ENCODE data around the gene LRMDA. TPM values are rescaled to one million over a fixed set of nuclear protein-coding genes. Genes with fewer than 3 reads are reported as not detected.

LRMDA gene
- total RNA-seq, 4 donors from 2014 or later = 9.8 to 18.6 (median 15.8) TPM

- 75% methylated on average over 7 of the region's 7 CpGs for WGBS, 2 donors
Observed at GRCh38 chr10:75660823-75661222, 229.4 kb downstream of the LRMDA start.

DNA sequence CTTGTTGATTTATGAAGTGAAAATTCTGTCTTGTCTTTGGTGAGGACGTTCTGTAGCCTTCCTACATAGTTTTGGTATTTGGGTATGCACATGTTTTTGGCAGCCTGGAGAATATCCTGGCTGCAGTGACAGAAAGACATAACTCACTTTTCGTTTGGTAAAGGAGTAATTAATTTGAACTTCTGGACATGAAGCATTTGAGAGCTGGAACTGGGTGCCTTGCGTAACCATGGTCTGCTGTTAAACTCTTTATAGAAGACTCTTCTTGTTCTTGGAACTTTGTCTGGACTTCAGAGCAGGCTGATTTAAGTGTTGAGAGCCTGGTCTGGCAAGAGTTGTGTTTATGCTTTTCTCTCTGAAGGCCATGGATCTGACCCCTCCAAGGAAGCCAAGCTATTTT is 231.3 kb downstream of the LRMDA start:
- TF ChIP-seq EP300 (IDR thresholded peaks at IDR 0.05) = peak in 1 of 2 donors; percentile 87
- TF ChIP-seq, protein P1, sequence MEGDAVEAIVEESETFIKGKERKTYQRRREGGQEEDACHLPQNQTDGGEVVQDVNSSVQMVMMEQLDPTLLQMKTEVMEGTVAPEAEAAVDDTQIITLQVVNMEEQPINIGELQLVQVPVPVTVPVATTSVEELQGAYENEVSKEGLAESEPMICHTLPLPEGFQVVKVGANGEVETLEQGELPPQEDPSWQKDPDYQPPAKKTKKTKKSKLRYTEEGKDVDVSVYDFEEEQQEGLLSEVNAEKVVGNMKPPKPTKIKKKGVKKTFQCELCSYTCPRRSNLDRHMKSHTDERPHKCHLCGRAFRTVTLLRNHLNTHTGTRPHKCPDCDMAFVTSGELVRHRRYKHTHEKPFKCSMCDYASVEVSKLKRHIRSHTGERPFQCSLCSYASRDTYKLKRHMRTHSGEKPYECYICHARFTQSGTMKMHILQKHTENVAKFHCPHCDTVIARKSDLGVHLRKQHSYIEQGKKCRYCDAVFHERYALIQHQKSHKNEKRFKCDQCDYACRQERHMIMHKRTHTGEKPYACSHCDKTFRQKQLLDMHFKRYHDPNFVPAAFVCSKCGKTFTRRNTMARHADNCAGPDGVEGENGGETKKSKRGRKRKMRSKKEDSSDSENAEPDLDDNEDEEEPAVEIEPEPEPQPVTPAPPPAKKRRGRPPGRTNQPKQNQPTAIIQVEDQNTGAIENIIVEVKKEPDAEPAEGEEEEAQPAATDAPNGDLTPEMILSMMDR (IDR thresholded peaks at IDR 0.05) = no peak
- peak overlapping the region in 3 of 4 donors; percentile 3 to 67 (median 62) for H3K27ac ChIP-seq
- peaks cover 0 to 31% (median 0%) of the 10 kb centered on the region in 4 donors for H3K4me1 ChIP-seq
- no peaks in the 10 kb centered on the region for H3K36me3 ChIP-seq
- H3K27me3 ChIP-seq = no peaks in the 10 kb centered on the region
- peak; percentile 30 to 65 for DNase-seq (ENCODE audit: low spot score in 2 of 2)
- 49 to 56% methylated on average over 3 of the region's 3 CpGs for WGBS, 2 donors
- no peaks in the 10 kb centered on the region for H3K9me3 ChIP-seq
- no peak overlapping the region for H3K4me3 ChIP-seq

More at GRCh38 chr10:75660823-75661222, 229.4 kb downstream of the LRMDA start:
- Histone ChIP-seq H3K4me3 (no peak overlapping the region), H3K4me1 (peaks cover 0 to 42% (median under 1%) of the 10 kb centered on the region in 4 donors), H3K36me3 (no peaks in the 10 kb centered on the region), H3K27me3 (no peaks in the 10 kb centered on the region), H3K27ac (no peak overlapping the region), H3K9me3 (no peaks in the 10 kb centered on the region)
- TF ChIP-seq EP300 (IDR thresholded peaks at IDR 0.05) (no peak), POLR2A (IDR thresholded peaks at IDR 0.05) (no peak)
- TF ChIP-seq, protein P1 (IDR thresholded peaks at IDR 0.05) = no peak
- no peak for DNase-seq (ENCODE audit: low spot score in 2 of 2)

DNA sequence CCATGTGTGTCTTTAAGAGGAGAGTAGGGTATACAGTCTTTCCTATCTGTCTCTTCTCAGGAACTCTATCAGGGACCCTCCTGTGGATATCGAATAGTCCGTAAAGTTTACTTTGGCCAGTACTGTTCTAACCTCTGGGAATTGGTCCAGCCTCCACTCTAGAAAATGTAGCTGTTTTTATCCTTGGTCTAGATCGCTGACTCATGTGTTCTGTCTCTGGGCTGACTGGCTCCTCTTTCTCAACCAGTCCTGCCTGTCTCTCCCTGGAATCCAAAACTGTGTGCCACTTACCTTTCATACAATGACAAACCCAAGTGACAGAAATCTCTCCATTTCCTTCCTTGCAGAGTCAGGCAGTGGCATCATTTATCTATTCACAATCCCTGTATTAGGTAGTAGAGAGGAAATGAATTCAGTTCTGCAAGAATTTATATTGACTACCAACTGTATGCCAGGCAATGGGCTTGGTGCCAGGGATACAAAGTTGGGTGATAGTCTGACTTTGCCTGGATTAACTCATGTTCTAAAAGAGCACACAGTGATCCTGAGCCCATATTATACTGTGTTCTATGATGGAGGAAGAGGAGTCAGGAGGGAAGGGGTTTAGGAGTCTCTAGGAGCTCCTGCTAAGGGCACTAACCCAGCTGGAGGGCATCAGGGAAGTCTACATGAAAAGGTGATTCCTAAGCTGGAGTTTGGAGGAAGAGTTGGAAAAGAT is 232.7 kb downstream of the LRMDA start:
- Histone ChIP-seq H3K27me3 (no peaks in the 10 kb centered on the region), H3K27ac (peak overlapping the region in 3 of 4 donors; percentile 45 to 67 (median 62)), H3K36me3 (no peaks in the 10 kb centered on the region), H3K4me3 (no peak overlapping the region), H3K4me1 (peaks cover 0 to 23% (median 0%) of the 10 kb centered on the region in 4 donors), H3K9me3 (no peaks in the 10 kb centered on the region)
- no peak for DNase-seq (ENCODE audit: low spot score in 2 of 2)
- WGBS, 2 donors = 61 to 65% methylated on average over 3 of the region's 3 CpGs
- TF ChIP-seq POLR2A (IDR thresholded peaks at IDR 0.05) (no peak), EP300 (IDR thresholded peaks at IDR 0.05) (peak in 1 of 2 donors; percentile 14)

- Histone ChIP-seq H3K9me3 (no peaks in the 10 kb centered on the region), H3K4me3 (no peak overlapping the region), H3K36me3 (no peaks in the 10 kb centered on the region), H3K27me3 (no peaks in the 10 kb centered on the region), H3K4me1 (peaks cover 0 to 22% (median 0%) of the 10 kb centered on the region in 4 donors), H3K27ac (no peak overlapping the region)
- TF ChIP-seq POLR2A (IDR thresholded peaks at IDR 0.05) (no peak), EP300 (IDR thresholded peaks at IDR 0.05) (no peak)
- TF ChIP-seq, protein P1 (IDR thresholded peaks at IDR 0.05) = no peak
- 96 to 100% methylated on average over 3 of the region's 3 CpGs for WGBS, 2 donors
- DNase-seq (ENCODE audit: low spot score in 2 of 2) = no peak
Observed at GRCh38 chr10:75664968-75665367, 233.5 kb downstream of the LRMDA start.

- Histone ChIP-seq H3K27me3 (no peaks in the 10 kb centered on the region), H3K36me3 (no peaks in the 10 kb centered on the region), H3K4me3 (no peak overlapping the region), H3K4me1 (peaks cover 0 to 20% (median 0%) of the 10 kb centered on the region in 4 donors), H3K9me3 (no peaks in the 10 kb centered on the region), H3K27ac (no peak overlapping the region)
- no peak for DNase-seq (ENCODE audit: low spot score in 2 of 2)
- TF ChIP-seq, protein P1 (IDR thresholded peaks at IDR 0.05) = no peak
- TF ChIP-seq EP300 (IDR thresholded peaks at IDR 0.05) = no peak
- no peak for TF ChIP-seq POLR2A (IDR thresholded peaks at IDR 0.05)
Observed at GRCh38 chr10:75665707-75666106, 234.3 kb downstream of the LRMDA start.

All from tibial nerve (tissue), 4 donors.